Ishikawa (cell line): ENCODE data around the gene FTO.

ENCODE experiments used
- CEBPB ChIP-seq: IDR thresholded peaks from 2 replicates; pipeline ENCODE4 v1.6.1; 2012
- CREB1 ChIP-seq: IDR thresholded peaks from 2 replicates; pipeline ENCODE4 v1.6.1; 2012; ENCODE audit warnings: low read depth
- EGR1 ChIP-seq: IDR thresholded peaks from 2 replicates; pipeline ENCODE4 v1.6.1; 2012
- EP300 ChIP-seq: IDR thresholded peaks from 2 replicates; pipeline ENCODE4 v1.6.1; 2012; ENCODE audit warnings: borderline replicate concordance
- FOXM1 ChIP-seq: IDR thresholded peaks from 2 replicates; pipeline ENCODE4 v1.6.1; 2012; ENCODE audit warnings: low read depth, borderline replicate concordance
- MAX ChIP-seq: IDR thresholded peaks from 2 replicates; pipeline ENCODE4 v1.6.1; 2012
- NFIC ChIP-seq: IDR thresholded peaks from 2 replicates; pipeline ENCODE4 v1.6.1; 2012
- RAD21 ChIP-seq: IDR thresholded peaks from 2 replicates; pipeline ENCODE4 v1.6.1; 2012; ENCODE audit warnings: low read depth
- TAF1 ChIP-seq: IDR thresholded peaks from 2 replicates; pipeline ENCODE4 v1.6.1; 2012; ENCODE audit warnings: low read depth, mild to moderate bottlenecking
- TCF12 ChIP-seq: IDR thresholded peaks from 2 replicates; pipeline ENCODE4 v1.6.1; 2012; ENCODE audit warnings: low read depth
- TEAD4 ChIP-seq: IDR thresholded peaks from 2 replicates; pipeline ENCODE4 v1.6.1; 2012
- USF1 ChIP-seq: IDR thresholded peaks from 2 replicates; pipeline ENCODE4 v1.6.1; 2012
- YY1 ChIP-seq: IDR thresholded peaks from 2 replicates; pipeline ENCODE4 v1.6.1; 2012; ENCODE audit warnings: low read depth
- ZBTB7A ChIP-seq: IDR thresholded peaks from 2 replicates; pipeline ENCODE4 v1.6.1; 2012; ENCODE audit warnings: low read depth
- TF ChIP-seq, protein P1 (sequence below): IDR thresholded peaks from 2 replicates; pipeline ENCODE4 v1.6.1; 2012; ENCODE audit warnings: low read depth, mild to moderate bottlenecking

Gene FTO

DNA sequence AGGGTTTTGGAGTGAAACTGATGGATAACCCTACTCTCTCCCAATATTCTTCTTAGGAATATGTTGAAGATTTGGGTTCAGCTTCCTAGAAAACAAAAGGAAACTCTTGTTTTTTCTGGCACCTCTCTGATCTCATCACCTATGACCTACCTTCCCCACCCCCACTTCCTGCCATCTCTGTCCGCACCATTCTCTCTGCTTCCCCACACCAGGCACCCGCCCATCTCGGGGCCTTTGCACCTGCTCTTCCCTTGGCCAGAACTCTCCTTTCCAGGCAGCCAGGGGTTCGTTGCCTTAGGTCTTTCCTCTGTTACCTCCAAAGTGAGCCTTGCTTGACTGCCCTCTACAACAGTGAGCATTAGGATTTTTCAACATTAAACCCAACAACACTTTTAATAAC, 423.0 kb downstream of the FTO start:
- TF ChIP-seq TCF12 (no peak), CEBPB (no peak), EGR1 (no peak), YY1 (no peak), USF1 (no peak), TAF1 (no peak)
- TF ChIP-seq, protein P1, sequence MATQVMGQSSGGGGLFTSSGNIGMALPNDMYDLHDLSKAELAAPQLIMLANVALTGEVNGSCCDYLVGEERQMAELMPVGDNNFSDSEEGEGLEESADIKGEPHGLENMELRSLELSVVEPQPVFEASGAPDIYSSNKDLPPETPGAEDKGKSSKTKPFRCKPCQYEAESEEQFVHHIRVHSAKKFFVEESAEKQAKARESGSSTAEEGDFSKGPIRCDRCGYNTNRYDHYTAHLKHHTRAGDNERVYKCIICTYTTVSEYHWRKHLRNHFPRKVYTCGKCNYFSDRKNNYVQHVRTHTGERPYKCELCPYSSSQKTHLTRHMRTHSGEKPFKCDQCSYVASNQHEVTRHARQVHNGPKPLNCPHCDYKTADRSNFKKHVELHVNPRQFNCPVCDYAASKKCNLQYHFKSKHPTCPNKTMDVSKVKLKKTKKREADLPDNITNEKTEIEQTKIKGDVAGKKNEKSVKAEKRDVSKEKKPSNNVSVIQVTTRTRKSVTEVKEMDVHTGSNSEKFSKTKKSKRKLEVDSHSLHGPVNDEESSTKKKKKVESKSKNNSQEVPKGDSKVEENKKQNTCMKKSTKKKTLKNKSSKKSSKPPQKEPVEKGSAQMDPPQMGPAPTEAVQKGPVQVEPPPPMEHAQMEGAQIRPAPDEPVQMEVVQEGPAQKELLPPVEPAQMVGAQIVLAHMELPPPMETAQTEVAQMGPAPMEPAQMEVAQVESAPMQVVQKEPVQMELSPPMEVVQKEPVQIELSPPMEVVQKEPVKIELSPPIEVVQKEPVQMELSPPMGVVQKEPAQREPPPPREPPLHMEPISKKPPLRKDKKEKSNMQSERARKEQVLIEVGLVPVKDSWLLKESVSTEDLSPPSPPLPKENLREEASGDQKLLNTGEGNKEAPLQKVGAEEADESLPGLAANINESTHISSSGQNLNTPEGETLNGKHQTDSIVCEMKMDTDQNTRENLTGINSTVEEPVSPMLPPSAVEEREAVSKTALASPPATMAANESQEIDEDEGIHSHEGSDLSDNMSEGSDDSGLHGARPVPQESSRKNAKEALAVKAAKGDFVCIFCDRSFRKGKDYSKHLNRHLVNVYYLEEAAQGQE, result no peak

DNA sequence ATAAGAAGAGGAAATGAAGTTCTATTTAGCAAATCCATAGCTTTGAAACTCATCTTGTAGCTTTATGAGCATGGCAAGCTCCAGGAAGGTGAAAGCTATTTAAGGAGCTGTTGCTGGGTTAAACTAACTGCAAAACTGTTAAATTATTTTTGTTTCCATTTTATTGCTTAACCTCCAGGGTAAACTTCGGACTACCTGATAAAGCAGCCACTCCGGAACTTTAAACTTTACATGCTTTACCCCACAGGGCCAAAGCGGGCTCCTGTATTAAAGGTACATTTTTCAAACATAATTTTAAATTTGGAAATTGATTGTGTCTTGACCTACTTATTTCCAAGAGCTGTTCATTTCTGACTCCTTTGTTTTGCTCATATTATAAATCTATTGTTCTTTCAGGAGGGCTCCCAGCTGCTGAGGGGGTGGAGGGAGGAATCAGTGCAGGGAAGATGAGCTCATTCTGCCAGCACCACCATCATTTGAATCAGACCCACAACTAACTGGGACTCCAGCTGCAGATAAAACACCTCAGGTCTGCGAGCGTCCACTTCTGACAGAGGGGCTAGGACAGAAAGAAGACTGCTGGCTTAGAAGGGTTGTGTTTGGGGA, 424.8 kb downstream of the FTO start:
- TF ChIP-seq TAF1 (no peak), MAX (no peak), YY1 (no peak), CEBPB (no peak), ZBTB7A (no peak), USF1 (no peak), TCF12 (no peak), EP300 (no peak), EGR1 (no peak), CREB1 (no peak), TEAD4 (no peak), RAD21 (no peak), NFIC (no peak), FOXM1 (no peak)
- TF ChIP-seq, protein P1, result no peak

GRCh38 chr16:54129810-54130209, 425.9 kb downstream of the FTO start:
- TF ChIP-seq, protein P1, result no peak
- TF ChIP-seq RAD21 (no peak), FOXM1 (no peak), EP300 (no peak), CEBPB (no peak), CREB1 (no peak), TCF12 (no peak), NFIC (no peak), YY1 (no peak)

DNA sequence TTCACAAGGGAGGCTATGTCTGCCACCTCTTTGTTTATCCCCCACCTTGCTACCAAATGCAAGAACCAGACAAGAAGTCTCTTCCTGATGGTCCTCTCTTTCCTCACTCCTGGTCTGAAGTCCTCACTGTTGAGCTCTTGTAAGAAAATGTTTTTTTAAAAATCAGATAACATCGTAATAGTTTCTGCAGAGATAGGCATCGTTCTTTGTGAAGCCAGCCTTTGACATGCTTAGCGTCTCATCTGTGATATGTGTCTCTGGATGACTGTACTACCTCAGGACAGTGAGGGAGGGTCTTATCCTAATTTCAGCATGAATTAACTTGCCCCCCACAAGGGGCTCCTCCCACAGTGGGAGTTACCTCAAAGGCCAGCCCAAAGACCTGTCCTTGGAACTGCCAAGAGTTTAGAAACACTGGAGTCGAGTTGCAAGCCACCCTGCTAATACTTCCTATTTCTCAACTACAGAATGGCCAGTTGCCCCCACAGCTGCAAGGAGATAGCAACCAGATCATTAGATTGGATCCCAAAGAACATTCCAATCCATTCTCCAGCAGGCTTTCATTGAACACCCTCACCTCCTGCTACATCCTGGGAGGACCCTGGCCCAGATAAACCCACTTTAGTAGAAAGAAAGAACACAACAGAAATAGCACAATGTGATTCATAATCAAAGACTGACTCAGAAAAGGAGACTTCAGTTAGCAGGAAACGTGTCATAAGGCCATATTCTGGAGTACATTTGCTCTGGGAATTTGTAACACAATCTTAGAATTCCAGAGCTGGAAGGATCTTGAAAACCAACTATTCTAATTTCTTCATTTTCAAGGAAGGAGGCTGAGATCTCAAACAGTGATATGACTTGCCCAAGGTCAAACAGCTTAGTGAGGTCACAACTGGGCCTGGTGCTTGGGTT, 431.7 kb downstream of the FTO start:
- TF ChIP-seq EP300 (no peak), FOXM1 (no peak), CREB1 (no peak), YY1 (no peak), RAD21 (no peak), ZBTB7A (no peak), CEBPB (no peak), USF1 (no peak), TEAD4 (no peak)
